NCI-H69 (cell line): ENCODE data around the gene FEM1A.
"Not testable (repeated sequence)": the region's sequence is repeated elsewhere in the genome, so short reads cannot be mapped to it uniquely, and the experiment has no call there.

ENCODE experiments used
- DNase-seq: peaks from one replicate; lab custom pipeline; 2025; lab: John Stamatoyannopoulos, UW

Gene FEM1A

GRCh38 chr19:4774136-4774535 lies 17.4 kb upstream of the FEM1A start:
- no peak for DNase-seq

DNA sequence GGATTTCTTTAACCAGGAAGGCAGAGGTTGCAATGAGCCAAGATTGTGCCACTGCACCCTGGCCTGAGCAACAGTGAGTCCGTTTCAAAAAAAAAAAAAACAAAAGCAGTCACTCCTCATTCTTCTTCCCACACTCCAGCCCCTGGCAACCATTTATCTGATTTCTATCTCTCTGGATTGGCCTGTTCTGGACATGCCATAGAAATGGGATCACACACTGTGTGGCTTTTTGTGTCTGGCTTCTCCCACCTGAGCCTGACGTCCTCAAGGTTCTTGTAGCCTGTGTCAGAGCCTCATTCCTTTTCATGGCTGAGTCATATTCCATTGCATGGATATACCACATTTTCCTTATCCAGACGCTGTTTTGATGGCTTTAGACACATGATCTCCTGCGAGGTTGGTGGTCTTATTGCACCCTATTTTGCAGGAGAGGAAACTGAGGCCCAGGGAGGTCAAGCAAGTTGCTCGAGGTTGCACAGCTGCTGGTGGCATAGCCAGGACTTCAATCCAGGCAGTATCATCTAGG lies 15.8 kb upstream of the FEM1A start:
- DNase-seq = no peak

DNA sequence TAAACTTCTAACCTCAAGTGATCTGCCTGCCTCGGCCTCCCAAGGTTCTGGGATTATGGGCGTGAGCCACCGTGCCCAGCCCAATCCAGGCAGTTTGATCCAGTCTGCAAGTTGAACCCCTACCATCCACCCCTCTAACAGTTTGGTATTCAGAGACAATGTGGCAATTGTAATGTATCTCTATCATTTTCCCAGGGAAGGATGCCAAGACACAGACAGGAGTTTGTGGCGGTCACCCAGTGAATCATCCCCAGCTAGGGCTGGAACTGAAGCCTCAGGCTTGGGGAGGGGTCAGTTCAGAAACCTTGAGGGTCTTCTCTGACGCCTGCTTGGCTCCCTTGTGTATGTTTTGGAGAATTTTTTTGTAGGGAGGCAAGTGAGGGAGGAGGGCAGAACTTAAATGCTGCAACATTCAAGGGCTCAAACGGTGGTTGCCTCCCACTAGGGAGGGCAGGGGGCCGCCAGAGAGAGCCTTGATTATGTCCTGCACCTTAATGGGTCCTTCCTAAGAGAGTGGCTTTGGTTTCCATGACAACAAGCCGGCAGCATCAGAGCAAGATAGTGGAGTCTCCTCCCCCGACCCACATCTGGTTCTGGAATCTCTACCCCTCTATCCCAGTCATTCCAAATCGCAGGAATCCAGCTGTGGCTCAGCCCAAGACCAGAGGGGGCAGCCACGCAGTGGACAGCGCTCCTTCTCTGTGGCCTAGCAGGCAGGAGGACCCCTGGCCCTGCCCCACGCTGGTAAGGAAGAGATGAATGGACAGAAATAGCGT lies 14.9 kb upstream of the FEM1A start:
- DNase-seq = peak; percentile 40

- not testable (repeated sequence) for DNase-seq
Observed at GRCh38 chr19:4778124-4778523, 13.4 kb upstream of the FEM1A start.

- no peak for DNase-seq
Observed at GRCh38 chr19:4780860-4781259, 10.7 kb upstream of the FEM1A start.

DNA sequence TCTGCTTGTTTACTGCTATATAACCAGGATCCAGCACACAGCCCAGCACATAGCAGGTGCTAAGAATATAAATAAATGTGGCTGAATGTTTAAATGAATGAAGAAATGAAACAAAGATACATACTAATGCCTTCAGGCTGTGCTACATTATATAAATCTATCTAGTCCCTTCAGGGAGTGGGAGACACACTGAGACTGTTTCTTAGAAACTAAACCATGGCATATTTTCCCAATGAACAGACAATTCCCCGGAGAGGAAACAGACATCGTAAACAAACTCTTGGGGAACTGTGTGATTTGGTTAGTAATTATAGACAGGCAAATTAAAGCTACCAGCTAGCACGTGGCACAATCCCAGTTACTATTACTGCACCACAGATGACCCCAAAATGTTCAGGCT lies 9.7 kb upstream of the FEM1A start:
- peak; percentile 83 for DNase-seq

DNA sequence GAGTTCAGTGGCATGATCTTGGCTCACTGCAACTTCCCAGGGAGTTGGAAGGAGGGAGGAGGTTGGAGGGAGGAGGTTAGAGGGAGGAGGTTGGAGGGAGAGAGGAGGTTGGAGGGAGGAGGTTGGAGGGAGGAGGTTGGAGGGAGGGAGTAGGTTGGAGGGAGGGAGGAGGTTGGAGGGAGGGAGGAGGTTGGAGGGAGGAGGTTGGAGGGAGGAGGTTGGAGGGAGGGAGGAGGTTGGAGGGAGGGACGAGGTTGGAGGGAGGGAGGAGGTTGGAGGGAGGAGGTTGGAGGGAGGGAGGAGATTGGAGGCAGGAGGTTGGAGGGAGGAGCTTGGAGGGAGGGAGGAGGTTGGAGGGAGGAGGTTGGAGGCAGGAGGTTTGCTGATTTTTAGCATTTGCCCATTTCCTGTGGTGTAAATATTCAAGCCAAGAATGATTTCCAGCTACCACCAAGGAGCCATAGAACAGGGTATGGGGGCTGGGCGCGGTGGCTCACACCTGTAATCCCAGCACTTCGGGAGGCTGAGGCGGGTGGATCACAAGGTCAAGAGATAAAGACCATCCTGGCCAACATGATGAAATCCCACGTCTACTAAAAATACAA lies 5.0 kb upstream of the FEM1A start:
- DNase-seq = peak; percentile 33

- DNase-seq = peak; percentile 48
Observed at GRCh38 chr19:4792019-4792865, 708 bp downstream of the FEM1A start.

DNA sequence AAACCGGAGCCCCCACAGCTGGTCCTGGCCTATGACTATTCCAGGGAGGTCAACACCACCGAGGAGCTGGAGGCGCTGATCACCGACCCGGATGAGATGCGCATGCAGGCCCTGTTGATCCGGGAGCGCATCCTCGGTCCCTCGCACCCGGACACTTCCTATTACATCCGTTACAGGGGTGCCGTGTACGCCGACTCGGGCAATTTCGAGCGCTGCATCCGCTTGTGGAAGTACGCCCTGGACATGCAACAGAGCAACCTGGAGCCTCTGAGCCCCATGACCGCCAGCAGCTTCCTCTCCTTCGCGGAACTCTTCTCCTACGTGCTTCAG lies 1.3 kb downstream of the FEM1A start:
- DNase-seq = not testable (repeated sequence)

- DNase-seq = not testable (repeated sequence)
Observed at GRCh38 chr19:4793278-4793677, 1.7 kb downstream of the FEM1A start.

DNA sequence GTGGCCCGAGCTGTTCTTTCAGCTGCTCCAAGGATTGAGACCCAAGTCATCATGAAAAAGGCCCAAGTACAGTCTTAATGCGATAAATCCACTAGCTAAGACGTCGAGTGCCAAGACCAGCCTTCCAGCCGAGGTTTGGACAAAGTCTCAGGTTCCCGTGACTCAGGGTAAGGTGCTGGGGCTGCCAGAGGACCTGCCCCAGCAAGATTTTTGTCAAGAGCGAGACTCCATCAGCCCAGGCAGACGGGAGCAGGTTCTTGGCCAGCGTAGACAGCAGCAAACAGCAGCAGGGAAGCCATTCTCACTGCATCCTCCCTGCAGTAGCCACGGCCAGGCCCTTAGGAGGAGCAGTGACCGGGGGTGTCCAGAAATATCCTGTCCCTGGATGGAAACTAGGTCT lies 3.4 kb downstream of the FEM1A start:
- DNase-seq = no peak

DNA sequence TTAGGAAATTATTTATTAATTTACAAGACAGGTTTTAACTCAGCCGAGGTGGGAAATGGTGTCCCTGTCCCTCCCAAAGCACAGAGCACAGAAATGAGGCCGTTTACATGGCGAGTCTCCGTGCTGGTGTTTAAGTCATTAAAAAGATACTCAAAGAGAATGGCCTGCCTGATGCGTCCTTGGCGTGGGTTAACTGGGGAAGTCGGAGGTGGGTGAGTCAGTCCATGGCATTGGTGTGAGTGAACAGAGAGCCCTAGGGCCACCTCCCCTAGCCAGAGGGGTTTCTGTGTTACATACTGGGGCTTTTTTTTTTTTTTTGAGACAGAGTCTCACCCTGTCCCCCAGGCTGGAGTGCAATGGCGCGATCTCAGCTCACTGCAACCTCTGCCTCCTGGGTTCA lies 3.9 kb downstream of the FEM1A start:
- no peak for DNase-seq

- no peak for DNase-seq
Observed at GRCh38 chr19:4800591-4801081, 9.1 kb downstream of the FEM1A start.

- DNase-seq = no peak
Observed at GRCh38 chr19:4801085-4801619, 9.6 kb downstream of the FEM1A start.

GRCh38 chr19:4802711-4803110 lies 11.2 kb downstream of the FEM1A start:
- no peak for DNase-seq

DNA sequence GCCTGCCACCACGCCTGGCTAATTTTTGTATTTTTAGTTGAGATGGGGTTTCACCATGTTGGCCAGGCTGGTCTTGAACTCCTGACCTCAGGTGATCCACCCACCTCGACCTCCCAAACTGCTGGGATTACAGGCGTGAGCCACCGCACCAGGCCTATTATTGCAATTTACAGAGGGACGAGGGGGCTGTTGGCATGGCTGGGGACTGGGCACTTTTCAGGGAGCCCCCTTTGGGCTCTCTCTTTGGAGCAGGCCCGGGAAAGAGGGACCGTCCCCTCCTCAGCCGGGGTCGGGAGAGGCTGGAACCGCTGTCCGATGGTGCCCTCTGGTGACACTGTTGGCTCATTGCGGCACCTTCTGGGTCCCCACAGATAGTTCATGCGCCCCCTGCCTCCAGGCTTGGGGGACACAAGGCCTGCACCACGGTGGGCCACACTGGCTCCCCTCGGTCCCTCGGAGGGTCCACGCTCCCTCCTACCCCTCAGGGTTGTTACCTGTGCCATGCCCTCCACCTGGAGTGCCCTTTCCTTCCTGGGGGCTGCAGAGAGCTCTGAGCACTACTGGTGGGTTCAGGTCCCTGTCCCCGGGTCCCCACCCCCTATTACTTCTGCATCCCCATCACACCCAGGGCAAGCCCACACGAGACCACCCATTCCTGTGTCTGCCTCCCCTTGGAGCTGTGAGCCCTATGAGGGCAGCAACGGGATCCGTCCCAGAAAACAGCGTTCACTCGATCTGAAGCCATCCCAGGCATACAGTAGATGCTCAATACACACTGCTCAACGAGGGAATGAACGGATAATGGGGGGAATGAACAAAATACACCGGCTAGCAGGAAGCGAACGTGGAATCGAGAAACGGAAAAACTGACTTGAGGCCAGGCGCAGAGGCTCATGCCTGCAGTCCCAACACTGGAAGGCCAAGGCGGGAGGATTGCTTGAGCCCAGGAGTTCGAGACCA lies 12.5 kb downstream of the FEM1A start:
- peak; percentile 75 for DNase-seq

GRCh38 chr19:4805140-4805539 lies 13.6 kb downstream of the FEM1A start:
- DNase-seq = not testable (repeated sequence)

GRCh38 chr19:4806384-4806783 lies 14.8 kb downstream of the FEM1A start:
- DNase-seq = no peak

DNA sequence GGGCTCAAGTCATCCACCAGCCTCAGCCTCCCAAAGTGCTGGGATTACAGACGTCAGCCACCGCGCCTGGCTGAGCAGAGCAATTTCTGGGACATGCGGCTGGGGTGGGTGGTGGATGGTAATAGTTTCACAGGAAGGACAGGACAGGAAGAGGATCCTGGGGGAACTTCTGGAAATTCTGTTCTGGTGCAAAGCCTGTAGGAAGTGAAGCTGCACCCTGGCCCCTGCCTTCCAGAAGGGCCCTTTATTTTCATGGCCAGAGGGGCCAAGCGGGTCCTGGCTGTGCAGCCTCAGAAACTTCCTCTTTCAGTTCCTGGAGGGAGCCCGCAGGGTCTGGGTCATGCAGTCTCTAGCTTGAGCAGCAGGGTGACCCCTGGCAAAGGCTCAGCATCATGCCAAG lies 15.7 kb downstream of the FEM1A start:
- DNase-seq = no peak

DNA sequence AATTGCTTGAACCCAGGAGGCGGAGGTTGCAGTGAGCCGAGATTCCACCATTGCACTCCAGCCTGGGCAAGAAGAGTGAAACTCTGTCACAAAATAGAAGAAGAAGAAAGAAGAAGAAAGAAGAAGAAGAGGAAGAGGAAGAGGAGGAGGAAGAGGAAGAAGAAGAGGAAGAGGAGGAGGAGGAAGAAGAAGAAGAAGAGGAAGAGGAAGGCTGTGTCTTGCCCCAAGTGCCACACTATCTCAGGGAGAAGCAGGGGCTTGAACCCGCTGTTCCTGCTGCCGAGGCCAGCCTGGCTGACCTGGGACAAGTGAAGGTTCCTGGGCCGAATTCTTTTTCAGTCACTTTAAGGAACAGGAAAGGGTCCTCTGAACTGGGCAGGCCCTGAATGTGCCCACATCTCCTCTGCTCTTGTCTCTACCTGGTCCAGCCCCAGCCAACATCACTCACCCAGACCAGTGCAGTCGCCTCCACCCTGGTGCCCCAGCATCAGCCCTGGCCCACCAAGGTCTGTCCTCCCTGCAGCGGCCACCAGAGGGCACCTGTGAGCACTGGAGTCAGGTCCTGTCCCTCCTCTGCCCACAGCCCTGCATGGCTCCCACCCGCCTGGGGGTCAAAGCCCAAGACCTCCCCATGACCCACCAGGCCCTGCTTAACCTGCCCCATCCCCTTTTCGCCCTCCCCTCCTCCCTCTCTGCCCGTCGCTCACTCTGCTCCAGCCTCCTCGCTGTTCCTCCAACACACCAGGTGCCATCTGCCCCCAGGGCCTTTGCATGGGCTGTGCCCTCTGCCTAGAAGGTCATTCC lies 20.0 kb downstream of the FEM1A start:
- peak; percentile 63 for DNase-seq
